Trophoblast cell (in vitro differentiated cells and primary cell): ENCODE results near the gene IVD.

Experiments used
- DNase-seq, 2 donors: peaks; one replicate each; pipeline ENCODE4 v3.0.0-alpha.2; 2016
- H2AFZ ChIP-seq: 2 replicates; pipeline ENCODE4 v1.6.1; 2013; ENCODE audit warnings: low read length, moderate library complexity, mild to moderate bottlenecking; ENCODE audit not compliant: insufficient read depth, poor library complexity
- H2AK5ac ChIP-seq: 2 replicates; pipeline ENCODE4 v1.6.1; 2013; ENCODE audit warnings: mild to moderate bottlenecking, low read length
- H2BK120ac ChIP-seq: 2 replicates; pipeline ENCODE4 v1.6.1; 2013; ENCODE audit warnings: low read length, mild to moderate bottlenecking, moderate library complexity; ENCODE audit not compliant: insufficient read depth, poor library complexity
- H2BK12ac ChIP-seq: 2 replicates; pipeline ENCODE4 v1.6.1; 2013; ENCODE audit warnings: mild to moderate bottlenecking, low read length, moderate library complexity
- H2BK5ac ChIP-seq: 2 replicates; pipeline ENCODE4 v1.6.1; 2013; ENCODE audit warnings: low read length, low read depth, moderate library complexity, mild to moderate bottlenecking; ENCODE audit not compliant: poor library complexity
- H3K14ac ChIP-seq: 2 replicates; pipeline ENCODE4 v1.6.1; 2013; ENCODE audit warnings: mild to moderate bottlenecking, low read length
- H3K18ac ChIP-seq: 2 replicates; pipeline ENCODE4 v1.6.1; 2013; ENCODE audit warnings: mild to moderate bottlenecking, low read length
- H3K23ac ChIP-seq: 2 replicates; pipeline ENCODE4 v1.6.1; 2013; ENCODE audit warnings: low read length
- H3K27ac ChIP-seq: 2 replicates; pipeline ENCODE4 v1.5.1; 2013; ENCODE audit warnings: low read depth, mild to moderate bottlenecking, inconsistent platforms, low read length, moderate library complexity
- H3K27me3 ChIP-seq: 2 replicates; pipeline ENCODE4 v1.6.1; 2013; ENCODE audit warnings: inconsistent platforms, mild to moderate bottlenecking, low read length, moderate library complexity; ENCODE audit not compliant: insufficient read depth
- H3K36me3 ChIP-seq, 2 experiments: 1 replicate in 1 of 2; 2 replicates in 1 of 2; pipeline ENCODE4 v1.6.1; 2013; ENCODE audit warnings: low read length in 2 of 2, mild to moderate bottlenecking in 2 of 2, moderate library complexity in 1 of 2; ENCODE audit not compliant: insufficient read depth in 2 of 2, control insufficient read depth in 1 of 2
- H3K4ac ChIP-seq: 2 replicates; pipeline ENCODE4 v1.6.1; 2013; ENCODE audit warnings: low read depth, mild to moderate bottlenecking, low read length, moderate library complexity
- H3K4me1 ChIP-seq, 2 experiments: 1 replicate in 1 of 2; 2 replicates in 1 of 2; pipeline ENCODE4 v1.6.1; 2013; ENCODE audit warnings: low read length in 2 of 2, mild to moderate bottlenecking in 2 of 2, moderate library complexity in 1 of 2; ENCODE audit not compliant: insufficient read depth in 2 of 2, control insufficient read depth in 1 of 2
- H3K4me2 ChIP-seq: 2 replicates; pipeline ENCODE4 v1.6.1; 2013; ENCODE audit warnings: inconsistent platforms, mild to moderate bottlenecking, low read length, moderate library complexity
- H3K4me3 ChIP-seq: 2 replicates; pipeline ENCODE4 v1.5.1; 2013; ENCODE audit warnings: mild to moderate bottlenecking, low read depth, low read length, inconsistent platforms
- H3K79me1 ChIP-seq: one replicate; pipeline ENCODE4 v1.6.1; 2013; ENCODE audit warnings: low read length
- H3K79me2 ChIP-seq: 2 replicates; pipeline ENCODE4 v1.6.1; 2013; ENCODE audit warnings: low read length, mild to moderate bottlenecking; ENCODE audit not compliant: control insufficient read depth, insufficient read depth, poor library complexity
- H3K9ac ChIP-seq: 2 replicates; pipeline ENCODE4 v1.6.1; 2013; ENCODE audit warnings: mild to moderate bottlenecking, low read length
- H3K9me3 ChIP-seq: 2 replicates; pipeline ENCODE4 v1.6.1; 2013; ENCODE audit warnings: low read depth, mild to moderate bottlenecking, control low read depth, inconsistent platforms, low read length; ENCODE audit not compliant: insufficient read depth
- H4K12ac ChIP-seq: 2 replicates; pipeline ENCODE4 v1.6.1; 2013; ENCODE audit warnings: low read depth, mild to moderate bottlenecking, low read length, moderate library complexity
- H4K8ac ChIP-seq: 2 replicates; pipeline ENCODE4 v1.6.1; 2013; ENCODE audit warnings: low read depth, mild to moderate bottlenecking, low read length, moderate library complexity
- H4K91ac ChIP-seq: one replicate; pipeline ENCODE4 v1.6.1; 2013; ENCODE audit warnings: low read depth, mild to moderate bottlenecking, low read length, moderate library complexity
- WGBS: extraction: QIAGEN DNeasy Blood & Tissue Kit; methylation state at CpG from one replicate; pipeline ENCODE4 v1.1.7; 2013; ENCODE audit warnings: missing lambda C conversion rate; ENCODE audit not compliant: insufficient read length, insufficient coverage; ENCODE audit errors: extremely low coverage; 5-methylcytosine and 5-hydroxymethylcytosine counted together

The IVD gene

GRCh38 chr15:40464595-40465185, 59.1 kb downstream of the IVD start:
- Histone ChIP-seq H4K8ac (no peak overlapping the region), H2AFZ (no peak overlapping the region), H2BK5ac (no peak overlapping the region), H4K91ac (no peak overlapping the region), H3K27ac (no peak overlapping the region), H4K12ac (no peak overlapping the region), H3K4me2 (no peak overlapping the region), H3K18ac (no peak overlapping the region), H2AK5ac (no peak overlapping the region), H3K4me3 (no peak overlapping the region), H2BK12ac (no peak overlapping the region), H3K23ac (no peak overlapping the region), H3K79me2 (no peaks in the 10 kb centered on the region), H3K9ac (no peak overlapping the region), H3K4me1 (peaks cover 5 to 26% of the 10 kb centered on the region in 2 experiments), H3K14ac (no peak overlapping the region), H2BK120ac (no peak overlapping the region), H3K79me1 (no peaks in the 10 kb centered on the region), H3K4ac (no peak overlapping the region), H3K27me3 (no peaks in the 10 kb centered on the region), H3K9me3 (peaks cover 3% of the 10 kb centered on the region), H3K36me3 (peaks cover 35 to 50% of the 10 kb centered on the region in 2 experiments)
- WGBS = no CpG with 5 or more reads among the region's 3 CpGs
- no peak for DNase-seq

DNA sequence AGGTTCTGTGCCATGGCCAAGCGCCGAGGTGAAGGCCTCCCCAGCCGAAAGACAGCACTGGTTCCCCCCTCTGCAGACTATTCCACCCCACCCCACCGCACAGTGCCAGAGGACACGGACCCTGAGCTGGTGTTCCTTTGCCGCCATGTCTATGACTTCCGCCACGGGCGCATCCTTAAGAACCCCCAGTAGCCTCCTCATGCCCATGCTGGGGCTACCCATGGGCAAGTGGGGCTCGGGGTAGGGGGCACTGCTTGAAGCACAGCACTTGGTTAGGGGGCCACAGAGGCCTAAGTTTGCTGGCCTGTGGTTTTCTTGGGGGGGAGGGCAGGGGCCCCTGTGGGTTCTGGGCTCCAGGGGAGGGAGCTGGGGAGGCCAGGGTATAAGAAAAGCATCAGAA, 60.3 kb downstream of the IVD start:
- Histone ChIP-seq H3K9ac (no peak overlapping the region), H2AK5ac (no peak overlapping the region), H2AFZ (no peak overlapping the region), H3K79me2 (peaks cover 3% of the 10 kb centered on the region), H4K12ac (no peak overlapping the region), H2BK12ac (no peak overlapping the region), H4K91ac (no peak overlapping the region), H3K23ac (no peak overlapping the region), H3K18ac (no peak overlapping the region), H3K4me1 (peaks cover 8 to 22% of the 10 kb centered on the region in 2 experiments), H3K4me2 (no peak overlapping the region), H3K27me3 (no peaks in the 10 kb centered on the region), H3K4ac (no peak overlapping the region), H3K36me3 (peaks cover 33 to 49% of the 10 kb centered on the region in 2 experiments), H3K14ac (no peak overlapping the region), H4K8ac (no peak overlapping the region), H2BK120ac (no peak overlapping the region), H2BK5ac (no peak overlapping the region), H3K4me3 (no peak overlapping the region), H3K9me3 (peaks cover 3% of the 10 kb centered on the region), H3K27ac (no peak overlapping the region), H3K79me1 (peaks cover 4% of the 10 kb centered on the region)
- no CpG with 5 or more reads among the region's 10 CpGs for WGBS
- DNase-seq = no peak

DNA sequence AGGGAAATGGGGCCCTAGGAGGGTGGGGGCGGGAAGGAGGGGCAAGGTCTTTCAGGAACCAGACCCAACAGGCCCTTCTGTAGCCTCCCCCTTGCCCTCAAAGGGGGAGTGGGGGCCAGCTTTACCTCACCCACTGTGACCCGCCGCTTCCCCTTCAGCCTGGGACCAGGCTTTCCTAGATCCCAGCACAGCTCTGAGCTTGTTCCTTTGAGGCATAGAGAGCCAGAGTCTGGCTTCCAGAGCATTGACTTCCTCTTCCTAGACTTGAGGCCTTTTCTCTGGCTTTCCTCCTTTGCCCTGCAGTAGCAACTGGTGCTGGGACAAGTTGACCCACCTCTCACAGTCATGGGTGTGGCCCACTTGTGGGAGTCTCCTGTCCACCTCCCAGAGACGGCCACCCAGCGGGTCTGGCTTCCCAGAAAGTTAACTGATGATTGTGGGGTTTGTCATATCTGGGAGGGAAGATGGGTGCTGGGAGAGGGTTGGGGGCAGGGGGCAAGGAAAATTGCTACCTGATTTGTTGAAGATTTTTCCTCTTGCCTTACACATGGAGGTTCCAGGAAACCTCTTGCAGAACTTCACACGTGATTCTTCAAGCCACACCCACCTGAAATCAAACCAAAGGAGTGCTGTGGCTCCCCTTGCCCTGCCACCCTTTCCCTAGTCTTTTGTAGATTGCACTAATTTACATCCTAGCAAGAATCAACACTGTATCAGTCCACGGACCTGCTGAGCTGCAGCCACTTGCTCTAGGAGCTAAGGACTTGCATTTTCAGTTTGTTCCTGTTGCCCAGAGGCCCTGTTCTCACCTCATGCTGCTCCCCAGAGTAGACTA, 61.0 kb downstream of the IVD start:
- H3K4ac ChIP-seq = no peak overlapping the region
- no peak overlapping the region for H2BK120ac ChIP-seq
- no peak overlapping the region for H3K14ac ChIP-seq
- no peak overlapping the region for H3K4me2 ChIP-seq
- H2AK5ac ChIP-seq = no peak overlapping the region
- H4K91ac ChIP-seq = no peak overlapping the region
- no peak overlapping the region for H4K12ac ChIP-seq
- H3K36me3 ChIP-seq = peaks cover 33 to 49% of the 10 kb centered on the region in 2 experiments
- peaks cover 3% of the 10 kb centered on the region for H3K9me3 ChIP-seq
- no peak overlapping the region for H3K18ac ChIP-seq
- no peak overlapping the region for H3K27ac ChIP-seq
- H3K23ac ChIP-seq = no peak overlapping the region
- H4K8ac ChIP-seq = no peak overlapping the region
- H3K79me1 ChIP-seq = peaks cover 10% of the 10 kb centered on the region
- H2BK12ac ChIP-seq = no peak overlapping the region
- H2AFZ ChIP-seq = no peak overlapping the region
- H3K9ac ChIP-seq = no peak overlapping the region
- H2BK5ac ChIP-seq = no peak overlapping the region
- no CpG with 5 or more reads among the region's 7 CpGs for WGBS
- no peak for DNase-seq
- H3K4me1 ChIP-seq = peaks cover 11 to 26% of the 10 kb centered on the region in 2 experiments
- H3K4me3 ChIP-seq = no peak overlapping the region
- H3K79me2 ChIP-seq = peaks cover 7% of the 10 kb centered on the region
- no peaks in the 10 kb centered on the region for H3K27me3 ChIP-seq

DNA sequence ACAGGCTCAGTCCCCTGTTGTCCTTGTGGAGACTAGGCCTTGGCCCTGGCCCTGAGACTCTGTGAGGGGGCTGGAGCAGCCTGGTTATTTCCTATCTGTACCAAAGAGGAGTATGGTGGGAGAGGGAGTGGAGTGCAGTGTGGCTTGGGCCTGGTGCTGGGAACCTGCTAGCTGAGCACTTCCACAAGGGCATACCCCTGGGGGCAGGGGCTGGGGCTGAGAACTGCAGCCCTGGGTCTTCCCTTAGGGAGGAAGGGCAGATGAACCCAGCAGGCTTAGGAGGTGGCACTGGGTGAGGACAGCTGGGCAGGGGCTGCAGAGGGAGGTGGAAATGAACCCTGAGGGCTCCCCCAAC, 61.6 kb downstream of the IVD start:
- no peak overlapping the region for H2AK5ac ChIP-seq
- no peak overlapping the region for H3K23ac ChIP-seq
- DNase-seq = no peak

More for the DNA sequence above, 61.6 kb downstream of the IVD start:
- Histone ChIP-seq H3K4me2 (no peak overlapping the region), H3K27me3 (no peaks in the 10 kb centered on the region), H3K18ac (no peak overlapping the region), H2BK5ac (no peak overlapping the region), H4K91ac (no peak overlapping the region), H3K4ac (no peak overlapping the region), H3K4me3 (no peak overlapping the region), H3K14ac (no peak overlapping the region), H3K9me3 (no peaks in the 10 kb centered on the region), H3K4me1 (peaks cover 15 to 32% of the 10 kb centered on the region in 2 experiments), H3K36me3 (peaks cover 28 to 44% of the 10 kb centered on the region in 2 experiments), H2BK12ac (no peak overlapping the region), H3K9ac (no peak overlapping the region), H4K8ac (no peak overlapping the region), H3K79me2 (peaks cover 7% of the 10 kb centered on the region), H2AFZ (no peak overlapping the region), H3K79me1 (peaks cover 10% of the 10 kb centered on the region), H3K27ac (no peak overlapping the region), H4K12ac (no peak overlapping the region), H2BK120ac (no peak overlapping the region)
